GM19240 (cell line): ENCODE data around the gene NMT1.

Experiments
- DNase-seq: peaks from one replicate; pipeline ENCODE4 v3.0.0; 2011; ENCODE audit warnings: low spot score; ENCODE audit not compliant: insufficient read length

Gene NMT1

DNA sequence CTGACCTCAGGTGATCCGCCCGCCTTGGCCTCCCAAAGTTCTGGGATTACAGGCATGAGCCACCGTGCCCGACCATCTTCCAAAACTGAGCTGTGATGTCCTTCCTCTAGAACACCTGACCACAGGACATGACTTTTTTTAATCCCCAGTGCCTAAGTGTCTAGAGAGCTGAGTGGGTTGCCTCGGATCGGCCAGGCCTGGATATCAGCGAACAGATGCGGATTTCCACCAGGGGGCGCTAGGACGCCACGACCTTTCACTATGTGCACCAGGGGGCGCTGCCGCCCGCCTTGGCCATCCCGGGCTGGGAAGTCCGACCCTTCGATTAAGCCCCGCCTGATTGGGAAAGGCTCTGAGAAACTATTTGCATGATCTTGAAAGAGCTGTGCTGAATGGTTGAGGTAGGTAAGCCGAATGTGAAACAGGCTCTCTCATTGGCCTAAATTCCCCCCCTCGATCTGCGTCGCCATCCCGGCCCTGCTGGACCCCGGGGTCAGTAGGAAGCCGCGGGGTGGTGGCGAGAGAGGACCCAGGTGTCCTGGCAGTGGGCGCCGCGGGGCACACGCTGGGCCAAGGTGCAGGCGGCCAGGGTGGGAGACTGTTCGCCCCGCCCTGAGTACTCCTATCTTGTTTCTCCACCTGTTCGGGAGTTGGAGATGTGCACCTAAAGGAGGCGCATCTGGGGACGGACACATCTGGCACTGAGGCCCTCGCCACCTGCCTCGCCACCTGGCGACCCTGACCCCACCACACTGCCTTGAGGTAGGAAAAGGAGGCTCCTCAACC, 74.3 kb downstream of the NMT1 start, which contains the start of gene ACBD4:
TSS of gene ACBD4 (plus strand) at position 496 of the 786 bp plus-strand sequence. CDS start 458 bp downstream, outside the sequence.
- peak; percentile 98 for DNase-seq

DNA sequence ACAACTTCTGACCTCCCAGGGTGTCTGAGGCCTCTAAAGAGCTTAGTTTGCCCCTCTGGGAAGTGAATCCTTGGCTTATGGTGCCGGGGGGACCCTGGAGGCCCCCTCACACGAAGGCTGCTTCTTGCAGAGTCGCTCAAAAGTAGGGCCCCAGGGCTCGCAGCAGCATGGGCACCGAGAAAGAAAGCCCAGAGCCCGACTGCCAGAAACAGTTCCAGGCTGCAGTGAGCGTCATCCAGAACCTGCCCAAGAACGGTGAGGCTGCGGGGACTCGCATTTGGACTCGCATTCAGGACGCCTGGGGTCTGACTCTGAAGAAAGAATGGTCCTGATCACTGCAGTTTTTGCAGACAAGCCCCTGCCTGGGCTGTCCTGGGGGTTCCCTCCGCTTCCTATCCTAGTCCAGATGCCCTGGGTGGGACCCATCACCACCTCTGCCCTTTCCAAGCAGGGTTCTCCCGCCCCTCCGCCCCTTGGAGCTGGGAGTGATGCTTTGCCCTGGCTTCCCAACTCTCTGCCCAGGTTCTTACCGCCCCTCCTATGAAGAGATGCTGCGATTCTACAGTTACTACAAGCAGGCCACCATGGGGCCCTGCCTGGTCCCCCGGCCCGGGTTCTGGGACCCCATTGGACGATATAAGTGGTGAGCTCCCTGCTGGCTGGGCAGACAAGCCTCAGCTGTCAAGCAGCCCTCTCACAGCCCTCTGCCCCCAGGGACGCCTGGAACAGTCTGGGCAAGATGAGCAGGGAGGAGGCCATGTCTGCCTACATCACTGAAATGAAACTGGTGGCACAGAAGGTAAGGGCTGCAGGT, 75.1 kb downstream of the NMT1 start:
- DNase-seq, result no peak

DNA sequence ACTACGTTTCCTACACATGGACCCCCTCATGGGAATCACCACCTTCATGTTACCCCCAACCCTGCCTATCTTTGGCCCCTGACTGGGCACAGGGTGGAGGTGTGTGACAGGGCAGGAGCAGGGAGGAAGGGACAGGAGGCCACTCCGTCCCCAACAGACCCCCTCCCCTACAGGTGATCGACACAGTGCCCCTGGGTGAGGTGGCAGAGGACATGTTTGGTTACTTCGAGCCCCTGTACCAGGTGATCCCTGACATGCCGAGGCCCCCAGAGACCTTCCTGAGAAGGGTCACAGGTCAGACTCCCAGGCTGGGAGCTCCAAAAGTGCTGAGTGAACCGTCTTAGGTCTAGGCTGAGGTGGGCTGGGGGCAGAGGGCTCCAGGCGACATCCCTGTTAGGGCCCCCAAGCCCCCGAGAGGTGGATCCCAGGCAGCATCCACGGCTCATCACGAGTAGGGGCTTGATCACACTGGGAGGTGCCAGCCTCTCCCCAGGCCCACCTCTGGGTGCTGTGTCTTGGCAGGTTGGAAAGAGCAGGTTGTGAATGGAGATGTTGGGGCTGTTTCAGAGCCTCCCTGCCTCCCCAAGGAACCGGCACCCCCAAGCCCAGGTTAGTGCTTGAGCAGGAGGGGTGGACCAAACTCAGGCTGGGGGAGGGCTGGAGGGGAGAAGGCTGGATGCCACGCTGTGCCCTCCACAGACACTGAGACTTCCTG, 75.9 kb downstream of the NMT1 start:
- DNase-seq, result no peak

DNA sequence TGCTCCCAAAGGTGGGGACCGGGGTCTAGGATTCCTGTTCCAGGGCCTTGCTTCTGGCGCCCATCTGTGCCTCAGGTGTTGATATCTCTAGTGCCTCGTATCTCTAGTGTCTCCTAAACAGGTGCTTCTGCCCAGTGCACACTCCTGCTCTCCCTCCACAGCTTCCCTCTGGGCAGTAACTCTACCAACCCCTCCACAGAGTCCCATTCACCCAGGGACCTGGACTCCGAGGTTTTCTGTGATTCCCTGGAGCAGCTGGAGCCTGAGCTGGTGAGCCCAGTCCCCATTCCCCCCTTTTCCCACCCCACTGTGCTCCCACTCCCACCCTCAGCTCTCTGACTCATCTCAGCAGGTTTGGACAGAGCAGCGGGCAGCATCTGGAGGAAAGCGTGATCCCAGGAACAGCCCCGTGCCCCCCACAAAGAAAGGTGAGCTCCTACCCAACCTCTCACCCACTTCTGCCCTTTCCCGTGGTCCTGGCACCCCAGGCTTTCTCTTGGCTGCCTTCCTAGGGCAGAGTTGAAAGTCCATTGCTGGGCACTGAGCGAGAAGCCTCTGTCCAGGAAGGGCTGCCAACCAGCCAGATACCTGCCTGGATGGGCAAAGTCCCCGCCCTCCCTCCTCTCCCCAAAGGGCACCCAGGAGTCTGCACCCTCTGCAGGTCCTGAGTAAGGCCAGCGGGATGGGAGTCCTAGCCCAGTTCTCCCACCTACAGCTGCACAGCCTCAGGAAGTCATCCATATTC, 76.6 kb downstream of the NMT1 start:
- no peak for DNase-seq

DNA sequence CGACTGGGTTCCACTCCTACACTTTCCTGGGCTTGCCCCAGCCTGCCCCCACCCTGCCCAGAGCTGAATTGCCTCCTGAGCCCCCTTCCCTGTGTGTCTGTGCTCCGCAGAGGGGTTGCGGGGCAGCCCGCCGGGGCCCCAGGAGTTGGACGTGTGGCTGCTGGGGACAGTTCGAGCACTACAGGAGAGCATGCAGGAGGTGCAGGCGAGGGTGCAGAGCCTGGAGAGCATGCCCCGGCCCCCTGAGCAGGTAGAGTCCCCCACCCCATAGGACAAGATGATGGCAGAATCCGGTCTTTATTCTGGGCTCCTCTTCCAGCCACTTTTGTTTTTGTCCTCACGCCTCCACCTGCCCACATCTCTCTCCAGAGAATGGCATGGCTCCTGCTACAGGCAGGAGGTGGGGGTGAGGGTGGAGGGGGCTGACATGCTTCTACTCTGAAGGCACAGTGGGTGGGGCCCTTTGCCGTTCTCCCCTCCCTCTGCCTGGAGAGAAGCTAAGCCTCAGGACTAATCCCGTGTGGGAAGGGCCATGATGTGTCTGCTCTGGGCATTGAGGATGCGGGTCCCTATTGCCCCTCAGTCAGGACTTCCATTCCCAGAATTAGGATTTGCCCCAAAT, 77.9 kb downstream of the NMT1 start:
- DNase-seq, result no peak

DNA sequence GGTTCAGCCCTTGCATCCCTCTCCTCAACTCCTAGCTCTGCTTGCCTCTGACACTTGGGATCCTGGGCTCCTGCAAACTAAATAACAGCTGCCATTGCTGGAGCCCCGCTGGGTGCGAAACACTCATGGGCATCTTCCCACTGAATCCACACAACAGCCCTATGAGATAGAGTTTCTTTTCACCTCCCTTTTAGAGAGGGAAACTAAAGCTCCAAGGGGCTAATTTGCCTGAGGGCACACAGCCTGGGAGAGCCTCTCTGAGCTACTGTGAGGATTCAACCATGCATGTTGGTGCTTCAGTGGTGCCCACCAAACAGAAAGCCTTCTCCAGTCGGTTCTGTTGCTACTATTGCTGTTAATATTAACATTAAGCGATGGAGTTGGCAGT, 78.4 kb downstream of the NMT1 start:
- no peak for DNase-seq

DNA sequence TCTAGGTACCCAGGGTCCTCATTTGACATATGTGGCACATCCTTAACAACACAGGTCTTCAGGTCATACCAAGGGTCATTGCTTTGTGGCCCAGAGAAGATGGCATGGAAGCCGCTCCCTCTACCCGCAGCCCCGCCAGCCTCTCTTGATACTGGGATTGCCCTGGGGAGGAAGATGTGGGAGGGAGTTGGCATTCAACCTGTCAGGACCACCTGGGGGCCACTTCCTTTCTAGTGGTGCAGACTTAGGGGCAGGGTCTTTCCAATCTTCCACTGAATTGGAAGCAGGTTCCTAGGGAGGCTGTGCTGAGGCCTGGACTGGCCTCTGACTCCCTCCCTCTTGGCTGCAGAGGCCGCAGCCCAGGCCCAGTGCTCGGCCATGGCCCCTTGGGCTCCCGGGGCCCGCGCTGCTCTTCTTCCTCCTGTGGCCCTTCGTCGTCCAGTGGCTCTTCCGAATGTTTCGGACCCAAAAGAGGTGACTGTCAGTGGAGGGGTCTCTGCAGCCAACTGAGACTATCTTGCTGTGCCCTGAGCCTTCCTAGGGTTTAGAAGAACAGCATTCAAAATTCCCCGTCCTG, 82.1 kb downstream of the NMT1 start:
- DNase-seq, result no peak

GRCh38 chr17:45143767-45144198, 82.7 kb downstream of the NMT1 start:
- no peak for DNase-seq

GRCh38 chr17:45144199-45145034, 83.3 kb downstream of the NMT1 start:
- no peak for DNase-seq

DNA sequence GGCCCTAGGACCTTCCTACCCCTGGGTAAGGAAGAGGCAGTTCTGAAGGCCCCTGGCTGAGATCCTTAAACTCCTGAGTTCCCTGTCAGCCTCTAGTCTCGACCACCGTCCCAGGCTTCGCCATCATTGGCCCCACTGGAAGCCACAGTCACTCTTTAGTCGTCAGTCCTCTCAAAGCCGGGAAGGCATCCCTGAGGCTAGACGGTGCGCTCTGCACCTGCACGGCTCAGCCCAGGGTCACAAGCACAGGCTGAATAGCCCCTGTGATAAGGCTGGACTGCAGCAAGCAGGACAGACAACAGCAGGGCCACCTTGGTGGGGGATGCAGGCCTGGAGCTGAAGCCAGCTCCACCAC, 83.9 kb downstream of the NMT1 start:
- no peak for DNase-seq

- DNase-seq, result no peak
These were observed 85.0 kb downstream of the NMT1 start for GRCh38 chr17:45146166-45146565.

DNA sequence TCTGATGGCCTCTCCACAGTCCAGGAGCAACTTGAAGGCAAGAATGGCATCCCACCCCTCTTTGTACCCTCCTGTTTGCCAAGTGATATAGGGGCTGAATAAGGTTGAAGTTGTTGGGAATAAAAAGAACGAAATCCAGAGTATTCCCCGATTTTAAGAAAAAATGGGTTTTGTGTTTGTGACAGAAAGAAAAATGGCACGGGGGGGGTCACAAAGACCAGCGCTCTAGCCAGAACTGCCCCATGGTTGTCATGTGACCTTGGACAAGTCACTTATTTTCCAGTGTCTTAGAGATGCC, 85.4 kb downstream of the NMT1 start:
- no peak for DNase-seq

DNA sequence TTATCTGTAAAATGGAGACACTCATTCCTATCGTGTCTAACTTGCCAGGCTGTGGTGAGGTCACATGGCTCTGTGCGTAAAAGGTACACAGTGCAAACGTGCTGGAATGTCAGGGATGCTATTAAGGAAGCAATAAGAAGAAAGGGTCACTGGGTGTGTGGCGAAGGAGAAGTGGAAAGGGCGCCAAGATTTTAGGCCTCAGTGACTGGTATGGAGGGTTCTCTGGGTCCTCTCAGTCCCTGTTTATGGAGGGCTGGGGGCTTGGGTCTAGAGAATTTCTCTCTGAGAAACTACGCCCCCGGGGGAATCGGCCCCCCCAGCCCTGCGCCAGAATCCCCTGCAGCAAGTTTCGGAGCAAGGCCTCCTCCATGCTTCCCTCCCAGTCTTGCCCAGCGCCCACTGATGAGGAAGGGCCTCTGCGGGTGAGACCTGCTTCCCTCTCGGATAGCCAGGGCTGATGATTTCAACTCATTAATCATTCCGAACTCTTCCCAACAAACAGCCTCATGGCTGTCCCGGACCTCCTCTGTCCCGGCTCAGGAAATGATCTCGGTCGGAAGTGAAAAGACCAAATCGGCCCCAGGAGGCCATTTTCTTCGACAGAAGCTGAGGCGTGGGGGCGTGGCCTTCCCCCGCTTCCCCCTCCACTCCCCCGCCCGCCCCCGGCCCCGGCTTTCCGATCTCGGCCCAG, 85.9 kb downstream of the NMT1 start:
- DNase-seq, result peak; percentile 61

DNA sequence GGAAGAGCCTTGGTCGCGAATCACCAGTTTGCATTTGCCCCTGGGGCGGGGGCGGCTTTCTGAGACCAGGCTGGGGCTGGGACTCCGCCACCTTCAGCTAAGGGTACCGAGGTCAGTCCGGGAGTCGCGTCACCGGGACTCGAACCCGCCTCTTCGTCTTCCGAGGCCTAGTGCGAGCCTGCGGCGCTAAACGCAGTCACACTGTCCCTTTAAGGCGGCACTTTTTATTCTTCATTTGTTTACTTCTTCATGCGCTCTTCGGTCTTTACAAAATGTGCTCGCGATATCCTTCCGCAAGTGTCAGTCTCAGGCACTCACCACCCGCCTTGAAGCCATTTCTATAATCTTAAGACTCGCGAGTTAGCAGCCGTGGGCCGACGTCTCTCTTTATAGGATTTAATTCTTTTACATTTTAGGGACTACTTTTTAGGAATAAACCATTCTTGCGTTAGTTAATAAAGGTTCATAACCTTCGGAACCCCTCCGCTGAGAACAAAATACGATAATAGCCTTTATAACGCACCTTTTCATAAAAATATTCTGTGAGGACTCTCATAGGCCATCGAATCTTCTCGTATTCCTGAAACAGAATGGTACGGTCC, 86.6 kb downstream of the NMT1 start:
- DNase-seq, result peak; percentile 52

DNA sequence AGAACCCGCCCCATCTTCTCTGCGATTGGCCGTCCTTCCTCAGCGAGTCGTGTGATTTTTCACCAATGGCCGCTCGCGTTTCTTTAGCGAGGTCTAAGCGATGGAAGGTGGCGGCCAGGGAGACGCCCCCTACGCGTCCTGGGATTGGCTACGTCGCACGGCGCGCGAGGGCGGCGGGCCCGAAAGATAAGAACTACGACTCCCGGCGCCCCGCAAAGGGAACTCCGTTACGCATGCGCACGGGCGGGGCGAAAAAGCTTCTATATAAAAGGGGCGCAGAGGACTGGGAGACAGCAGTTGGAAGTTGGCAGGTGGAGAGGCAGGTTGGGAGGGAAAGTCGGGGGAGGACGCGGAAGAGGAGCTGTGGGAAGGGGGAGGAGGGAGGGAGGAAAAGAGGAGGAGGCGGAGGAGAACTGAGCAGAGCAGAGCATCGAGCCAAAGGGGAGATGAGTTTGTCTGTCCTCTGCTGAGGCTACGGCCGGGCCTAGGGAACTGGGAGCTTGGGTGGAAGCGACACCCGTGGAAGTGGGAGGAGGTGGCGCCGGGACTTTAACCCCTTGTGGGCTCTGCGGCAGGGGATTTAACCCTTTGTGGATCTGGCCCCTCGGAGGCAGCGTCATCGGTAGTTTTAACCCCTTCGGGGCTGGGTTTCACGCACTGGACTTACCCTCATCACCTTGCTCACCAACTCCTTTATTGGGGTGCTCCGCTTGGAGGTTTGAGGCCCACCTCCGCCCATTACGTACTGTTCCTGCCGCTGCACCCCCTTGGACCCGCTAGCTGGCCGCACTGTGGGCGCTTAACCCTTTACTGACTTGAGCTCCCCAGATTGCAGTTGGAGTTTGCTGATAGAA, 87.3 kb downstream of the NMT1 start, which contains the start of gene HEXIM1:
TSS of gene HEXIM1 (plus strand) at position 293 of the 854 bp plus-strand sequence. CDS start 716 bp downstream, outside the sequence.
- DNase-seq, result peak; percentile 94

- DNase-seq, result no peak
These were observed 88.0 kb downstream of the NMT1 start for GRCh38 chr17:45149037-45149668.
